Thoracic aorta (tissue), 2 donors: ENCODE results near the gene AFDN. TPM values are rescaled to one million over a fixed set of nuclear protein-coding genes. Genes with fewer than 3 reads are reported as not detected.

Experiments used
- ATAC-seq: fragments of 150-250 bp; one replicate; pipeline ENCODE4 v1.8.0; 2017; ENCODE audit warnings: low read depth; ENCODE audit not compliant: insufficient number of reproducible peaks, low FRiP score
- DNase-seq: peaks from one replicate; pipeline ENCODE4 v3.0.0-alpha.2; 2020; ENCODE audit warnings: low spot score
- H3K27ac ChIP-seq, 2 donors: fragments of 200-600 bp; sonication (generic); 1 replicate in 1 of 2; 2 replicates in 1 of 2; pipeline ENCODE4 v1.5.1; 2016; ENCODE audit warnings: mild to moderate bottlenecking in 2 of 2, moderate library complexity in 2 of 2
- H3K27me3 ChIP-seq: fragments of 200-600 bp; sonication (generic); replicated peaks from 2 replicates; pipeline ENCODE4 v1.6.0; 2016; ENCODE audit warnings: mild to moderate bottlenecking; ENCODE audit not compliant: insufficient read depth
- H3K36me3 ChIP-seq: fragments of 200-600 bp; sonication (generic); one replicate; pipeline ENCODE4 v1.5.1; 2016
- H3K4me1 ChIP-seq, 2 donors: fragments of 200-600 bp; sonication (generic); 1 replicate in 1 of 2; 2 replicates in 1 of 2; pipeline versions ENCODE4 v1.5.1 to v1.6.0; 2016; ENCODE audit warnings: low read depth in 2 of 2, mild to moderate bottlenecking in 1 of 2; ENCODE audit not compliant: control insufficient read depth in 1 of 2
- H3K4me3 ChIP-seq: fragments of 200-600 bp; sonication (generic); 2 replicates; pipeline ENCODE4 v1.5.1; 2016; ENCODE audit warnings: mild to moderate bottlenecking
- H3K9me3 ChIP-seq: fragments of 200-600 bp; sonication (generic); 2 replicates; pipeline ENCODE4 v1.5.1; 2016
- CTCF ChIP-seq: fragments of 200-600 bp; sonication (generic); IDR thresholded peaks from one replicate; pipeline ENCODE4 v1.5.1; 2019; ENCODE audit warnings: antibody characterized with exemption
- total RNA-seq, 2 donors: library from RNA; depleted of rRNA; stranded (reverse); fragments of >200 nt; gene quantifications; one replicate each; pipeline versions ENCODE4 v1.1.0 to v1.2.3, GENCODE V29; 2016

The AFDN gene
- total RNA-seq, 2 donors from 2014 or later = 70.5 to 79.5 TPM

DNA sequence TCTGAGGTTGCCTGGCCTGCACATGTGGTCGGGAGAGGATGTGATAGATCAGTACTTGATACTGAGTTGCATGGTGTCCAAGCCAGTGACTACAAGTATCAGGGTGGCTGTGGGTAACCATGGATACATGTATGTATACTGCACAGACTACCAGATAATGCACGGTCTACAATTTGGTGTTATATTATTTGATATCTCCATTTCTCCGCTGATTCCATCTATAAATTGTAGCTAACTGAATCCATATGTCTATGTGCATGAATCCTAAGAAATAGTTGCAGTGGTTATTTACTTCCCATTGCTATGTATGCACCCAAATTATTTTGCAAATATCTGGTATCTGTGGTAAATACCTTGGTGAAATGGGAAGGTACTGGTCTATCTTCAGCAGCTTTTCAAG, 87.0 kb downstream of the AFDN start:
- H3K27ac ChIP-seq = no peak overlapping the region
- peaks cover 11% of the 10 kb centered on the region for H3K36me3 ChIP-seq
- no peak overlapping the region for H3K4me3 ChIP-seq
- H3K4me1 ChIP-seq = no peaks in the 10 kb centered on the region
- ATAC-seq = no peak
- TF ChIP-seq CTCF = no peak
- H3K27me3 ChIP-seq = no peaks in the 10 kb centered on the region
- no peak for DNase-seq
- no peaks in the 10 kb centered on the region for H3K9me3 ChIP-seq

DNA sequence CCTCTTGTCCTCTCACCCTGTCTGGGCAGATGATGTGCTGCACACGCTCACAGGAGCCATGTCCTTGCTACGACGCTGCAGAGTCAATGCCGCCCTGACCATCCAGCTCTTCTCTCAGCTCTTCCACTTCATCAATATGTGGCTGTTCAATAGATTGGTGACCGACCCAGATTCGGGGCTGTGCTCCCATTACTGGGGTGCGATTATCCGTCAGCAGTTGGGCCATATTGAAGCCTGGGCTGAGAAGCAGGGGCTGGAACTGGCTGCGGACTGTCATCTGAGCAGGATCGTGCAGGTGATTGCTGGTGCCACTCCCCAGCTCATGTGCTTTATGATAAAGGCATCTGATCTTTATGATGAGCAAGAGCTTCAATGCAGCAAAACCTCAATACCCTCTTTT, 88.4 kb downstream of the AFDN start:
- Histone ChIP-seq H3K36me3 (peaks cover 21% of the 10 kb centered on the region), H3K4me3 (no peak overlapping the region), H3K4me1 (no peaks in the 10 kb centered on the region), H3K27me3 (no peaks in the 10 kb centered on the region), H3K9me3 (no peaks in the 10 kb centered on the region), H3K27ac (no peak overlapping the region)
- no peak for TF ChIP-seq CTCF
- DNase-seq (no peak), ATAC-seq (no peak)

DNA sequence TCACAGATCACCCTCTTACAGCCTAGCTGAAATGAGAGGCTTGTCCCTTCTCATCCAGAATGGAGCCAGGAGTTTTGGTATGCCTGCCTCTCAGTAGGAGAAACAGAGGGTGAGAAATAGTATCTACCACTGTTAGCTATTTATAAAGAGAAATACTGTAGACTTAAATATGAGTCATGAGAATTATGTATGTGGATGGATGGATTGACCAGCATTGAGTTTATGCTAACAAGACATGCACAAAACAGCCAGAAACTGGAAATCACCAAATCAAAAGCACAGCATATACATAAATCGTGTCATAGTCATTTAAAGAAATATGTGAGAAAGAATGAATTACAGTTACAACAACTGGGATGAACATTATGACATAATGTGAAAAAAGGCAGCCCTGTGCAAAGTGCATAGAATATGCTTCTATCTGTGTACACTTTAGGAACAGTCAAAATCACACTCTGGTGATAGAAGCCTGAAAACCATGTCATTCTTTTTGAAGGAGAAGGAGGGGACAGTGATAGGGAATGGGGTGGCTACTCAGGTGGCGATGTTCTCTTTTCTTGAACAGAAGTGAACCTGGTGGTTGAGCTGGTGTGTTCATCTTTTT, 90.9 kb downstream of the AFDN start:
- TF ChIP-seq CTCF = no peak
- H3K9me3 ChIP-seq = no peaks in the 10 kb centered on the region
- no peak overlapping the region for H3K27ac ChIP-seq
- peaks cover 21% of the 10 kb centered on the region for H3K36me3 ChIP-seq
- DNase-seq (no peak), ATAC-seq (no peak)
- H3K27me3 ChIP-seq = no peaks in the 10 kb centered on the region
- H3K4me3 ChIP-seq = no peak overlapping the region
- H3K4me1 ChIP-seq = no peaks in the 10 kb centered on the region

- peaks cover 21% of the 10 kb centered on the region for H3K36me3 ChIP-seq
- no peaks in the 10 kb centered on the region for H3K4me1 ChIP-seq
- no peaks in the 10 kb centered on the region for H3K27me3 ChIP-seq
- H3K27ac ChIP-seq = no peak overlapping the region
- DNase-seq (no peak), ATAC-seq (no peak)
- no peaks in the 10 kb centered on the region for H3K9me3 ChIP-seq
- H3K4me3 ChIP-seq = no peak overlapping the region
- TF ChIP-seq CTCF = no peak
Observed at GRCh38 chr6:167918548-167919278, 92.0 kb downstream of the AFDN start.

- DNase-seq (no peak), ATAC-seq (no peak)
- TF ChIP-seq CTCF = no peak
- H3K27ac ChIP-seq = no peak overlapping the region
- H3K36me3 ChIP-seq = peaks cover 21% of the 10 kb centered on the region
- H3K4me1 ChIP-seq = no peaks in the 10 kb centered on the region
- no peak overlapping the region for H3K4me3 ChIP-seq
- H3K27me3 ChIP-seq = no peaks in the 10 kb centered on the region
- no peaks in the 10 kb centered on the region for H3K9me3 ChIP-seq
Observed at GRCh38 chr6:167919349-167919748, 92.6 kb downstream of the AFDN start.
